Thyroid gland (tissue), 4 donors: Measurements from ENCODE around the gene SCAANT1.

ENCODE experiments used
- CTCF ChIP-seq, 6 experiments: fragments of 200-600 bp in 3 of 6; fragments of 450-650 bp in 3 of 6; sonication (generic) in 3 of 6; IDR thresholded peaks; one replicate each; pipeline ENCODE4 v1.5.1; 2016 to 2019; ENCODE audit warnings: antibody characterized with exemption in 6 of 6, mild to moderate bottlenecking in 2 of 6, inconsistent platforms in 1 of 6, moderate library complexity in 1 of 6
- POLR2A ChIP-seq, 2 donors: fragments of 450-650 bp; IDR thresholded peaks; one replicate each; pipeline ENCODE4 v1.6.1; 2017; ENCODE audit warnings: antibody characterized with exemption in 2 of 2, mild to moderate bottlenecking in 2 of 2, moderate library complexity in 1 of 2

GRCh38 chr3:63864008-63864964 lies 47.9 kb downstream of the SCAANT1 start:
- TF ChIP-seq CTCF (IDR thresholded peaks at IDR 0.05) (no peak), POLR2A (IDR thresholded peaks at IDR 0.05) (no peak)
